ENCODE results near the gene PRKN.
"Not testable (repeated sequence)": the region's sequence is repeated elsewhere in the genome, so short reads cannot be mapped to it uniquely, and the experiment has no call there.

PRKN gene

GRCh38 chr6:162710419-162710818, 17.1 kb downstream of the PRKN start:
- no peak for DNase-seq

- DNase-seq, result no peak
These were observed 18.1 kb downstream of the PRKN start for GRCh38 chr6:162709431-162709830.

- no peak for DNase-seq
These were observed 18.6 kb downstream of the PRKN start for GRCh38 chr6:162708971-162709370.

- no peak for DNase-seq
These were observed 21.3 kb downstream of the PRKN start for GRCh38 chr6:162706232-162706631.

- no peak for DNase-seq
These were observed 21.8 kb downstream of the PRKN start for GRCh38 chr6:162705736-162706135.

GRCh38 chr6:162704001-162704400, 23.6 kb downstream of the PRKN start:
- DNase-seq, result no peak

- no peak for DNase-seq
These were observed 25.1 kb downstream of the PRKN start for GRCh38 chr6:162702446-162702845.

- DNase-seq, result no peak
These were observed 26.0 kb downstream of the PRKN start for GRCh38 chr6:162701551-162701950.

- no peak for DNase-seq
These were observed 26.6 kb downstream of the PRKN start for GRCh38 chr6:162700966-162701365.

- no peak for DNase-seq
These were observed 27.6 kb downstream of the PRKN start for GRCh38 chr6:162699961-162700360.

- DNase-seq, result no peak
These were observed 29.1 kb downstream of the PRKN start for GRCh38 chr6:162698440-162698839.

GRCh38 chr6:162697872-162698403, 29.6 kb downstream of the PRKN start:
- no peak for DNase-seq

GRCh38 chr6:162690158-162690557, 37.4 kb downstream of the PRKN start:
- no peak for DNase-seq

GRCh38 chr6:162688751-162689345, 38.7 kb downstream of the PRKN start:
- no peak for DNase-seq

- no peak for DNase-seq
These were observed 42.0 kb downstream of the PRKN start for GRCh38 chr6:162685586-162685985.

- no peak for DNase-seq
These were observed 42.6 kb downstream of the PRKN start for GRCh38 chr6:162684961-162685360.

- DNase-seq, result no peak
These were observed 43.5 kb downstream of the PRKN start for GRCh38 chr6:162684052-162684451.

- no peak for DNase-seq
These were observed 44.4 kb downstream of the PRKN start for GRCh38 chr6:162683135-162683534.

- no peak for DNase-seq
These were observed 46.1 kb downstream of the PRKN start for GRCh38 chr6:162681447-162681846.

GRCh38 chr6:162680871-162681270, 46.7 kb downstream of the PRKN start:
- no peak for DNase-seq

GRCh38 chr6:162680367-162680766, 47.2 kb downstream of the PRKN start:
- no peak for DNase-seq

- DNase-seq, result no peak
These were observed 47.9 kb downstream of the PRKN start for GRCh38 chr6:162679681-162680080.

- DNase-seq, result not testable (repeated sequence)
These were observed 48.7 kb downstream of the PRKN start for GRCh38 chr6:162678896-162679295.

- DNase-seq, result no peak
These were observed 52.1 kb downstream of the PRKN start for GRCh38 chr6:162675503-162675902.

- no peak for DNase-seq
These were observed 53.1 kb downstream of the PRKN start for GRCh38 chr6:162674452-162674851.

Measured in CD4-positive, alpha-beta T cell treated with Interleukin-4 for 4 hours (primary cell).